Chondrocyte (in vitro differentiated cells): Measurements from ENCODE around the gene SAG. TPM values are rescaled to one million over a fixed set of nuclear protein-coding genes. Genes with fewer than 3 reads are reported as not detected.

ENCODE experiments used
- DNase-seq: peaks from one replicate; pipeline ENCODE4 v3.0.0; 2021; ENCODE audit warnings: mixed read lengths, low spot score
- H3K27ac Mint-ChIP-seq: one replicate; pipeline ENCODE4 v1.8.0; 2021; ENCODE audit warnings: mild to moderate bottlenecking, moderate library complexity, mixed read lengths; ENCODE audit not compliant: unreplicated experiment
- H3K27me3 Mint-ChIP-seq: 2 replicates; pipeline ENCODE4 v1.8.0; 2021; ENCODE audit warnings: low read depth, mixed read lengths
- H3K36me3 Mint-ChIP-seq: 2 replicates; pipeline ENCODE4 v1.8.0; 2021; ENCODE audit warnings: low read depth, mixed read lengths
- H3K4me1 Mint-ChIP-seq: 2 replicates; pipeline ENCODE4 v1.8.0; 2021; ENCODE audit warnings: low read depth, mild to moderate bottlenecking, mixed read lengths
- H3K4me3 Mint-ChIP-seq: one replicate; pipeline ENCODE4 v1.8.0; 2021; ENCODE audit warnings: mild to moderate bottlenecking, moderate library complexity, mixed read lengths; ENCODE audit not compliant: unreplicated experiment
- H3K9me3 Mint-ChIP-seq: 2 replicates; pipeline ENCODE4 v1.8.0; 2021; ENCODE audit warnings: low read depth, mixed read lengths
- total RNA-seq: library from RNA; stranded (reverse); gene quantifications from 3 replicates; pipeline ENCODE4 v1.2.1, GENCODE V29; 2021
- TF ChIP-seq, protein P1 (sequence below): fragments of 200-600 bp; sonication (generic); IDR thresholded peaks from 2 replicates; pipeline ENCODE4 v1.5.0; 2021; ENCODE audit warnings: antibody characterized with exemption, mild to moderate bottlenecking, moderate library complexity

The SAG gene
- total RNA-seq, 1 donor from 2014 or later, result not detected

DNA sequence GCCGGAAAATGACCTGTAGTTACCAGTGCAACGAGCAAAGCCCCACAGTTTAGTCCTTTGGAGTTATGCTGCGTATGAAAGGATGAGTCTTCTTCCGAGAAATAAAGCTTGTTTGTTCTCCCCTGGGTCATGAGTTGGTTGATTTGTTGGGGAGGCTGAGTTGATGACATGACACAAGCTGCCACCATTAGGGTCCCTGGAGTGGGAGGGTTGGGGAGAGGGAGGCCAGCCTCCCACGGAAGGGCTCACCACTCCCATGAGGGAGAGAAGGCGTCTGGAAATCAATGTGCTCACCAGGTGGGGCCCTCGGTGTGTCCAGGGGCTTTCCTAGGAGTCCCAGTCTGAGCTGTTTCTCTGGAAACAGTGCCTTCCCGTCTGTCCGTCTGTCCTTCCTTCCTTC, 39.3 kb downstream of the SAG start:
- DNase-seq, result peak; percentile 55
- no peaks in the 10 kb centered on the region for H3K27me3 Mint-ChIP-seq
- H3K9me3 Mint-ChIP-seq, result no peaks in the 10 kb centered on the region
- H3K36me3 Mint-ChIP-seq, result no peaks in the 10 kb centered on the region
- H3K27ac Mint-ChIP-seq, result no peak overlapping the region
- TF ChIP-seq, protein P1, sequence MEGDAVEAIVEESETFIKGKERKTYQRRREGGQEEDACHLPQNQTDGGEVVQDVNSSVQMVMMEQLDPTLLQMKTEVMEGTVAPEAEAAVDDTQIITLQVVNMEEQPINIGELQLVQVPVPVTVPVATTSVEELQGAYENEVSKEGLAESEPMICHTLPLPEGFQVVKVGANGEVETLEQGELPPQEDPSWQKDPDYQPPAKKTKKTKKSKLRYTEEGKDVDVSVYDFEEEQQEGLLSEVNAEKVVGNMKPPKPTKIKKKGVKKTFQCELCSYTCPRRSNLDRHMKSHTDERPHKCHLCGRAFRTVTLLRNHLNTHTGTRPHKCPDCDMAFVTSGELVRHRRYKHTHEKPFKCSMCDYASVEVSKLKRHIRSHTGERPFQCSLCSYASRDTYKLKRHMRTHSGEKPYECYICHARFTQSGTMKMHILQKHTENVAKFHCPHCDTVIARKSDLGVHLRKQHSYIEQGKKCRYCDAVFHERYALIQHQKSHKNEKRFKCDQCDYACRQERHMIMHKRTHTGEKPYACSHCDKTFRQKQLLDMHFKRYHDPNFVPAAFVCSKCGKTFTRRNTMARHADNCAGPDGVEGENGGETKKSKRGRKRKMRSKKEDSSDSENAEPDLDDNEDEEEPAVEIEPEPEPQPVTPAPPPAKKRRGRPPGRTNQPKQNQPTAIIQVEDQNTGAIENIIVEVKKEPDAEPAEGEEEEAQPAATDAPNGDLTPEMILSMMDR, result no peak
- no peak overlapping the region for H3K4me3 Mint-ChIP-seq
- H3K4me1 Mint-ChIP-seq, result peaks cover 24% of the 10 kb centered on the region

DNA sequence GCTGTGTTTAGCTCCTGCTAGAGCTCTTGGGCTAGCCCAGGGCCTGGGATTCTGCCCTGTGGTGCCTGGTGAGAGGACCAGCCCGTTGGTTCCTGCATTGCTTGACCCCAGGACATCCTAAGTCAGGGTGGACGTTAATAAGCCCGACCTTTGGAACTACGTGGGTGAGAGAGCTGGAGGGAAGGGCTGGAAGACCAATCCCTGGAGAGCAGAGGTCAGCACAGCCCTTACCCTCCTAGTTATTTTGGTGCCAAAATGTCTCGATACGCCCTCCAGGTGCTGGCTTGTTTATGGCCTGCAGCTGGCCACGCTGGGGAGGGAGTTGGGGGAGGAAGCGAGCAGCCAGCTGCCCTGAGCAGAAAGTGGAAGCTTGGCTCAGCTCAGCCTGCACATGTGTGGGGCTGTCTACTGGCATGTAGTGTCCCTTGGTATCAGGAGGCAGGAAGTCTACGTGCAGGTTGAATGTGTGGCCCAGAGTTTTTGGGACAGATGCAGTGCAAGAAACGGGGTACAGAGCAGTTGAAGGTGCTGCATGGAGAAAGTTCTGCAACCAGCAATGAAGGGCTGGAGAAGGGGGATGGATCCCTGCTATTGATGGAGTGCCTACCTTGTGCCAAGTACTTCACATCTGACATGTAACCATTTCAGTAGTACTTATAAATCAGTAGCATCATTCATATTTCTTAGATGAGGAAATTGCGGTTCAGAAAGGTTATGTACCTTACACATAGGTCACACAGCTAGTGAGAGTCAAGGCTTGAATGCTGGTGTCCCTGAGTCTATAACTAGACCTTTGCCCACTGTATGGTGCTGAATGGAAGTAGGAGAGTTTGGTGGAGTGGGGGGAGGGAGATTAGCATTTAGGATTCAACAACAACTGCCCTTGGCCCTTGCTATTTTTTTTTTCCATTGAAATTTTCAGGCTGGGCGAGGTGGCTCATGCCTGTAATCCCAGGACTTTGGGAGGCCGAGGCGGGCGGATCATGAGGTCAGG, 41.7 kb downstream of the SAG start:
- DNase-seq, result no peak
- Mint-ChIP-seq H3K4me3 (no peak overlapping the region), H3K27me3 (no peaks in the 10 kb centered on the region), H3K4me1 (peaks cover 41% of the 10 kb centered on the region), H3K36me3 (no peaks in the 10 kb centered on the region), H3K27ac (no peak overlapping the region), H3K9me3 (no peaks in the 10 kb centered on the region)
- TF ChIP-seq, protein P1, result no peak

DNA sequence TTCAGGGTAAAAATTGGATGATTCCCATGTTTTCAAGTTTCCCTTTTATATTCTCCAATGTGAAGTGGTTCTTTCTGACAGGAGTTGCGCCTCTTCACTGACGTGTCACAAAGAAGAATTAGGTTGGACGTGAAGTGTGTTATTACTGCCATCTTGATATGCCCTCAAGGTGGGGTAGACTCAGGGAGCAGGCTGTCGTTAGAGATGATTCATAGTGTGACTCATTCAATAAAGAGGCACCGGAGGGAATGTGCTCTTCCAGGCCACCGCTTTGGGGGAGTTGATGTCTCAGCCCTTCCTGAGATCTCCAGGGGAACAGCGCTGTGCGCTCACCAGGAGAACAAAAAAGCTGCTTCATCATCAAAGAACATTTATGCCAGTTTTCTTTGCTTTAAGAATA, 43.1 kb downstream of the SAG start:
- TF ChIP-seq, protein P1, result peak; percentile 43
- H3K27me3 Mint-ChIP-seq, result no peaks in the 10 kb centered on the region
- peaks cover 48% of the 10 kb centered on the region for H3K4me1 Mint-ChIP-seq
- peak overlapping the region; percentile 87 for H3K27ac Mint-ChIP-seq
- H3K4me3 Mint-ChIP-seq, result no peak overlapping the region
- no peaks in the 10 kb centered on the region for H3K36me3 Mint-ChIP-seq
- no peak for DNase-seq
- no peaks in the 10 kb centered on the region for H3K9me3 Mint-ChIP-seq

DNA sequence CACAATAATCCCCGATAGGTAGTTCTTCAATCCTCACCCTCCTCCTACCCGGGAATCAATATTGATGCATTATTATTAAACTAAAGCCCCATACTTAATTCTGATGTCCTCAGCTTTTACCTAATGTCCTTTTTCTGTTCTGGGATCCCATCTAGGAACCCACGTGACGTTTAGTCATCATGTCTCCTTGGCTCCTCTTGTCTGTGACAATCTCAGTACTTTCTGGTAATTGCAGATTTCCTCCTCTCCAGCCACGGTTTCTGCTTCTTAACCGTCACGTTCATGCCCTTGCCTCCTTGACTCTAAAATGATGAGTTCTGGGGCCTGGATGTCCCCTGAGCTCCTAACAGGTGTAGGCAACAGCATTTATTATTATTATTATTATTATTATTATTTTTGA, 43.8 kb downstream of the SAG start:
- Mint-ChIP-seq H3K4me3 (no peak overlapping the region), H3K9me3 (no peaks in the 10 kb centered on the region), H3K27me3 (no peaks in the 10 kb centered on the region), H3K4me1 (peaks cover 55% of the 10 kb centered on the region), H3K36me3 (no peaks in the 10 kb centered on the region), H3K27ac (peak overlapping the region; percentile 87)
- no peak for DNase-seq
- TF ChIP-seq, protein P1, result no peak

DNA sequence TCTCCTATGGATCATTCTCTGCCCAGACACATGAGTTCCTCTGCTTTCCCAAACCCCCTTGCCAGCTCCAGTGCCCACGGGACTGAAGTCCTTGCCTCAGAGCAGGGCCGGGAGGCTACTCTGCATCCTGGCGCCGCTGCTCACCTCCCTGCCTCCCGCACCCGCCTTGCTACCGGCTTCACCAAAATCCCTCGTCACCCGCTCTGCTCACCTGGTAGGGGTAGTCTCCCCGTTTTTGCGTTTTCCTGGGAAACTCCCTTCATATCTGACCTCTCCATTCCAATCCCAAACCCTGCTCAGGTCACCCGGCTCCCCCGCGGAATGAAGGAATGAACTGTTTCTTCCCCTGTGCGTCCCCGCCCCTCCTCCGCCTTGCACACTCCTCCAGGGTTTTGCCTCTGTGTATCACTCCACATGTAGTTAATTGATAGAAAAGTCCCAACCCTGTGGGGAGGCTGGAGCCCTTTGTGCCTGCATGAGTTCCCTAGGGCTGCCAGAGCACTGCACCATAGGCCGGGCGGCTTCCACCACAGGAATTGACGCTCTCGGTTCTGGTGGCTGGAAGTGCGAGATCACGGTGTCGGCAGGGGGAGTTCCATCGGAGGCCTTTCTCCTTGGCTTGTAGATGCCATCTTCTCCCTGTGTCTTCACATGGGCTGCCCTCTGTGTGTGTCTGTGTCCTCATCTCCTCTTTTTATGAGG, 44.7 kb downstream of the SAG start:
- no peaks in the 10 kb centered on the region for H3K36me3 Mint-ChIP-seq
- H3K27ac Mint-ChIP-seq, result peak overlapping the region; percentile 68
- H3K27me3 Mint-ChIP-seq, result no peaks in the 10 kb centered on the region
- no peaks in the 10 kb centered on the region for H3K9me3 Mint-ChIP-seq
- H3K4me1 Mint-ChIP-seq, result peaks cover 64% of the 10 kb centered on the region
- TF ChIP-seq, protein P1, result no peak
- no peak overlapping the region for H3K4me3 Mint-ChIP-seq
- DNase-seq, result no peak
